Astrocyte (in vitro differentiated cells and primary cell): Measurements from ENCODE around the gene MAGEL2. TPM values are rescaled to one million over a fixed set of nuclear protein-coding genes. Genes with fewer than 3 reads are reported as not detected.

ENCODE experiments used
- DNase-seq: peaks from one replicate; pipeline ENCODE4 v3.0.0-alpha.2; 2010; ENCODE audit warnings: low read depth
- FAIRE-seq: peaks from 2 replicates; lab custom pipeline; 2011; peaks lifted over from hg19 to GRCh38; lab: Jason Lieb, UNC
- H2AFZ ChIP-seq: 2 replicates; pipeline ENCODE4 v1.6.0; 2012; ENCODE audit warnings: low read depth, low read length, inconsistent platforms
- H3K27ac ChIP-seq: 2 replicates; pipeline ENCODE4 v1.5.1; 2011; ENCODE audit warnings: low read depth, low read length, inconsistent platforms
- H3K27me3 ChIP-seq: 2 replicates; pipeline ENCODE4 v1.6.0; 2011; ENCODE audit warnings: low read length, inconsistent platforms; ENCODE audit not compliant: insufficient read depth
- H3K36me3 ChIP-seq: 2 replicates; pipeline ENCODE4 v1.5.1; 2011; ENCODE audit warnings: low read length, inconsistent platforms; ENCODE audit not compliant: insufficient read depth
- H3K4me1 ChIP-seq: 2 replicates; pipeline ENCODE4 v1.5.1; 2011; ENCODE audit warnings: low read length, inconsistent platforms; ENCODE audit not compliant: insufficient read depth
- H3K4me2 ChIP-seq: 2 replicates; pipeline ENCODE4 v1.6.0; 2012; ENCODE audit warnings: low read length, inconsistent platforms
- H3K4me3 ChIP-seq: 2 replicates; pipeline ENCODE4 v1.5.1; 2011; ENCODE audit warnings: low read depth, mild to moderate bottlenecking, low read length, inconsistent platforms; ENCODE audit not compliant: insufficient read depth
- H3K79me2 ChIP-seq: 2 replicates; pipeline ENCODE4 v1.6.0; 2012; ENCODE audit warnings: mild to moderate bottlenecking, low read length, inconsistent platforms; ENCODE audit not compliant: insufficient read depth
- H3K9ac ChIP-seq: 2 replicates; pipeline ENCODE4 v1.6.0; 2012; ENCODE audit warnings: mild to moderate bottlenecking, low read length, inconsistent platforms
- H3K9me3 ChIP-seq: 2 replicates; pipeline ENCODE4 v1.5.1; 2012; ENCODE audit warnings: low read depth, mild to moderate bottlenecking, low read length, inconsistent platforms; ENCODE audit not compliant: insufficient read depth
- H4K20me1 ChIP-seq: 2 replicates; pipeline ENCODE4 v1.6.0; 2012; ENCODE audit warnings: low read length, inconsistent platforms; ENCODE audit not compliant: insufficient read depth
- H3K27ac Mint-ChIP-seq: one replicate; pipeline ENCODE4 v1.8.0; 2021; ENCODE audit warnings: mild to moderate bottlenecking, mixed read lengths; ENCODE audit not compliant: unreplicated experiment
- H3K27me3 Mint-ChIP-seq: one replicate; pipeline ENCODE4 v1.8.0; 2021; ENCODE audit warnings: low read depth, mixed read lengths; ENCODE audit not compliant: unreplicated experiment
- H3K36me3 Mint-ChIP-seq: one replicate; pipeline ENCODE4 v1.8.0; 2021; ENCODE audit warnings: low read depth, mixed read lengths; ENCODE audit not compliant: unreplicated experiment
- H3K4me1 Mint-ChIP-seq: one replicate; pipeline ENCODE4 v1.8.0; 2021; ENCODE audit warnings: low read depth, mixed read lengths; ENCODE audit not compliant: unreplicated experiment
- H3K4me3 Mint-ChIP-seq: one replicate; pipeline ENCODE4 v1.8.0; 2021; ENCODE audit warnings: mild to moderate bottlenecking, moderate library complexity, mixed read lengths; ENCODE audit not compliant: unreplicated experiment
- H3K9me3 Mint-ChIP-seq: one replicate; pipeline ENCODE4 v1.8.0; 2021; ENCODE audit warnings: mild to moderate bottlenecking, mixed read lengths; ENCODE audit not compliant: unreplicated experiment
- EZH2 ChIP-seq: IDR thresholded peaks from 2 replicates; pipeline ENCODE4 v1.6.1; 2012; ENCODE audit warnings: mild to moderate bottlenecking, low read length, inconsistent platforms; ENCODE audit not compliant: insufficient read depth
- total RNA-seq: library from RNA; stranded (reverse); gene quantifications from 2 replicates; pipeline ENCODE4 v1.2.1, GENCODE V29; 2021
- TF ChIP-seq, protein P1 (sequence below): IDR thresholded peaks from 2 replicates; pipeline ENCODE4 v1.5.1; 2011; ENCODE audit warnings: low read depth, mild to moderate bottlenecking, inconsistent platforms, low read length, moderate library complexity; ENCODE audit not compliant: insufficient read depth

Gene MAGEL2
- total RNA-seq, 1 donor from 2014 or later, result 8.6 TPM

DNA sequence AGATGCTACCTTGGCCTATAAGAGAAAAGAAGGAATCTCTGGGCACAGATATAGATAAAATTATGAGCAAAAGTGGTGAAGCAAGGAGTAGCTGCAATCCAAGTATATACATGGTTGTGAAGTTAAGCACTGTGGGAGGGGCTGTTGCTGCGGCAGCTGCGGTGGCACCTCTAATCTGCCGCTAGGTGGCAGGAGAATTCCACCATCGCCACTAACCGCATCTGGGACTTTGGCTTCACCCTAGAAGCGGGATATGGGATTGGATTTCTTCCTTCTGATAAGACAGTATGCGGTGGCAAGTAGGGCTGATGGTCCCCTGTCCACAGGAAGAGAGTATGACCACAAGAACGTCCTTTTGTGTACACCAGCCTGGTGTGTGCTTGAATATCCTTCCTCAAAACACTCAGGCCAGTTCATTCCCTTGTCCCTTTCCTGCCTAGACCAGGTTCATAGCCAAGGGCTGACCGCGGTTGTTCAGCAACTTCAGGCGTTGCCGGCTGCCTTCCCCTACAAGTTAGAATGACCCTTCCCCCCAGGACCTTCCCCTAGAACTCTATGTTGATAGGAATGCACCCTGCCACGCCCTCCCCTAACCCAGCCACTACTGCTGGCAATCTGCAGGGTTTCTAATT is 5.1 kb downstream of the MAGEL2 start:
- Mint-ChIP-seq H3K4me1 (no peaks in the 10 kb centered on the region), H3K27ac (no peak overlapping the region), H3K36me3 (peaks cover 2% of the 10 kb centered on the region), H3K4me3 (no peak overlapping the region), H3K27me3 (no peaks in the 10 kb centered on the region), H3K9me3 (peaks cover 2% of the 10 kb centered on the region)
- H3K4me3 ChIP-seq, result no peak overlapping the region
- H3K36me3 ChIP-seq, result no peaks in the 10 kb centered on the region
- H3K79me2 ChIP-seq, result no peaks in the 10 kb centered on the region
- FAIRE-seq (no peak), DNase-seq (peak; percentile 20)
- TF ChIP-seq, protein P1, sequence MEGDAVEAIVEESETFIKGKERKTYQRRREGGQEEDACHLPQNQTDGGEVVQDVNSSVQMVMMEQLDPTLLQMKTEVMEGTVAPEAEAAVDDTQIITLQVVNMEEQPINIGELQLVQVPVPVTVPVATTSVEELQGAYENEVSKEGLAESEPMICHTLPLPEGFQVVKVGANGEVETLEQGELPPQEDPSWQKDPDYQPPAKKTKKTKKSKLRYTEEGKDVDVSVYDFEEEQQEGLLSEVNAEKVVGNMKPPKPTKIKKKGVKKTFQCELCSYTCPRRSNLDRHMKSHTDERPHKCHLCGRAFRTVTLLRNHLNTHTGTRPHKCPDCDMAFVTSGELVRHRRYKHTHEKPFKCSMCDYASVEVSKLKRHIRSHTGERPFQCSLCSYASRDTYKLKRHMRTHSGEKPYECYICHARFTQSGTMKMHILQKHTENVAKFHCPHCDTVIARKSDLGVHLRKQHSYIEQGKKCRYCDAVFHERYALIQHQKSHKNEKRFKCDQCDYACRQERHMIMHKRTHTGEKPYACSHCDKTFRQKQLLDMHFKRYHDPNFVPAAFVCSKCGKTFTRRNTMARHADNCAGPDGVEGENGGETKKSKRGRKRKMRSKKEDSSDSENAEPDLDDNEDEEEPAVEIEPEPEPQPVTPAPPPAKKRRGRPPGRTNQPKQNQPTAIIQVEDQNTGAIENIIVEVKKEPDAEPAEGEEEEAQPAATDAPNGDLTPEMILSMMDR, result peak; percentile 68
- TF ChIP-seq EZH2, result no peak
- no peak overlapping the region for H3K9ac ChIP-seq
- no peaks in the 10 kb centered on the region for H4K20me1 ChIP-seq
- H3K27me3 ChIP-seq, result no peaks in the 10 kb centered on the region
- no peak overlapping the region for H3K27ac ChIP-seq
- H3K4me1 ChIP-seq, result no peaks in the 10 kb centered on the region
- H3K4me2 ChIP-seq, result peak overlapping the region; percentile 12
- H2AFZ ChIP-seq, result no peak overlapping the region
- no peaks in the 10 kb centered on the region for H3K9me3 ChIP-seq

DNA sequence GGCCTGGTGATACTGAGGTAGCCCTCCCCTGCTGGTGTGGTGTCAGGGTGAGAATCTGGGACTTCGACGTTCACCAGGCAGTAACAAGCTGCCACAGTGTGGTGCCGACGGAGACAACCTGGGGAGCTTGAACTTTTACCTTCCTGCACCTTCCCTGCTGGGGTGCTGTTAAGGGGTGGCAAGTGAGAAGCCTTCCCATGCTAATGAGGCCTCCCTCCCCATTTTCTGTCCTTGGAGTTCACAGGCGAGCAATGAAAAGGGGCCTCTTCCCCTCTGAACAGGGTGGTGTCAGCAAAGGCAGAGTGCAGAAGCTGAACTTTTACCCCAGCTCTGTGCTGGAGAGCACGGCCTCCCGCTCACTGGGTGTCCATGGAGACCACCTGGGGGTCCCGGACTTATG is 13.5 kb downstream of the MAGEL2 start:
- no peak overlapping the region for H2AFZ ChIP-seq
- no peak overlapping the region for H3K27ac ChIP-seq
- H3K27ac Mint-ChIP-seq, result no peak overlapping the region
- H3K36me3 Mint-ChIP-seq, result no peaks in the 10 kb centered on the region
- H3K9me3 ChIP-seq, result no peaks in the 10 kb centered on the region
- H3K79me2 ChIP-seq, result no peaks in the 10 kb centered on the region
- H4K20me1 ChIP-seq, result no peaks in the 10 kb centered on the region
- no peak overlapping the region for H3K4me3 ChIP-seq
- DNase-seq (no peak), FAIRE-seq (no peak)
- peaks cover 2% of the 10 kb centered on the region for H3K9me3 Mint-ChIP-seq
- no peak overlapping the region for H3K9ac ChIP-seq
- H3K4me1 ChIP-seq, result no peaks in the 10 kb centered on the region
- no peak overlapping the region for H3K4me3 Mint-ChIP-seq
- no peak overlapping the region for H3K4me2 ChIP-seq
- no peaks in the 10 kb centered on the region for H3K36me3 ChIP-seq
- H3K4me1 Mint-ChIP-seq, result no peaks in the 10 kb centered on the region
- TF ChIP-seq, protein P1, result no peak
- no peak for TF ChIP-seq EZH2
- H3K27me3 Mint-ChIP-seq, result no peaks in the 10 kb centered on the region
- H3K27me3 ChIP-seq, result no peaks in the 10 kb centered on the region

DNA sequence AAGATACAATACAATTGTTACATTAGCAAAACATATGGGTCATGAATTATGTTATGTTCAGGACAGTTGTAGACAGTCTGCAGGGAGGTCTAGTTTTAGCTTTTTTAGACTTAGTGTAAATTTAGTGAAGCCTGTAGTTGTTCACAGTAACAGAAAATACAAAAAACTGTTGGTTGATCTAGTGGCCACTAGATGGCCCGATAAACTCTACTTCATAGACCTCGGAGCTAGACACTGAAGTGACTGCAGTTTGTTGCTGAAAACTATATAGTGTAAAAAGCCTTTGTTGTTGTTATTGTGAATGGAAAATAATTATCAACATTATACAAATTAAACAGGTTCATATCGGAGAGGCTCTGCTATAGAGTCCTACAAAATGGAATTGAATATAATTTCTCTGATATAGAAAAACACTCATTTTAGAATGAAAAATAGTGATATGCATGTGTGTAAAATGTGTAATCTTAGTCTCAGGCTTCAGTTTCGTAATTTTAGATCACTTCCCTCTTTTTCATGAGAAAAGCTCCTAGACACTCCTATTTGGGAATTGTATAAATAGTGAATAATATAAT is 18.3 kb downstream of the MAGEL2 start:
- DNase-seq (no peak), FAIRE-seq (no peak)
- no peak overlapping the region for H2AFZ ChIP-seq
- H3K27ac ChIP-seq, result no peak overlapping the region
- no peak overlapping the region for H3K9ac ChIP-seq
- H4K20me1 ChIP-seq, result no peaks in the 10 kb centered on the region
- no peak overlapping the region for H3K4me3 ChIP-seq
- H3K9me3 ChIP-seq, result no peaks in the 10 kb centered on the region
- no peaks in the 10 kb centered on the region for H3K36me3 Mint-ChIP-seq
- H3K4me1 ChIP-seq, result no peaks in the 10 kb centered on the region
- no peaks in the 10 kb centered on the region for H3K27me3 ChIP-seq
- TF ChIP-seq, protein P1, result peak; percentile 43
- TF ChIP-seq EZH2, result no peak
- H3K9me3 Mint-ChIP-seq, result peaks cover 2% of the 10 kb centered on the region
- H3K36me3 ChIP-seq, result no peaks in the 10 kb centered on the region
- no peaks in the 10 kb centered on the region for H3K27me3 Mint-ChIP-seq
- H3K27ac Mint-ChIP-seq, result no peak overlapping the region
- no peak overlapping the region for H3K4me2 ChIP-seq
- H3K4me3 Mint-ChIP-seq, result no peak overlapping the region
- peaks cover 5% of the 10 kb centered on the region for H3K4me1 Mint-ChIP-seq
- no peaks in the 10 kb centered on the region for H3K79me2 ChIP-seq
